H9 (cell line): ENCODE data around the gene C17orf78. TPM values are rescaled to one million over a fixed set of nuclear protein-coding genes. Genes with fewer than 3 reads are reported as not detected.

Source experiments
- DNase-seq: peaks from one replicate; pipeline ENCODE4 v3.0.0-alpha.2; 2017
- H2AFZ ChIP-seq: one replicate; pipeline ENCODE4 v1.6.1; 2013; ENCODE audit warnings: mild to moderate bottlenecking, low read length, control low read depth, moderate library complexity
- H2AK5ac ChIP-seq: 2 replicates; pipeline ENCODE4 v1.6.1; 2013; ENCODE audit warnings: low read length, control low read depth, mixed read lengths; ENCODE audit not compliant: insufficient read length
- H2BK120ac ChIP-seq: one replicate; pipeline ENCODE4 v1.6.1; 2013; ENCODE audit warnings: low read depth, mild to moderate bottlenecking, low read length, control low read depth, inconsistent platforms; ENCODE audit not compliant: poor library complexity, severe bottlenecking
- H2BK12ac ChIP-seq: 2 replicates; pipeline ENCODE4 v1.6.1; 2013; ENCODE audit warnings: low read length, control low read depth, mixed read lengths, low read depth; ENCODE audit not compliant: insufficient read length
- H2BK15ac ChIP-seq: 2 replicates; pipeline ENCODE4 v1.6.1; 2013; ENCODE audit warnings: low read depth, low read length, control low read depth
- H2BK20ac ChIP-seq: one replicate; pipeline ENCODE4 v1.6.1; 2013; ENCODE audit warnings: low read depth, mild to moderate bottlenecking, low read length, control low read depth, inconsistent platforms; ENCODE audit not compliant: poor library complexity, severe bottlenecking
- H2BK5ac ChIP-seq: 2 replicates; pipeline ENCODE4 v1.6.1; 2013; ENCODE audit warnings: low read length, control low read depth, mixed read lengths; ENCODE audit not compliant: insufficient read length
- H3K14ac ChIP-seq: 2 replicates; pipeline ENCODE4 v1.6.1; 2013; ENCODE audit warnings: low read length, control low read depth; ENCODE audit not compliant: insufficient read depth
- H3K18ac ChIP-seq: 2 replicates; pipeline ENCODE4 v1.6.1; 2013; ENCODE audit warnings: low read depth, mild to moderate bottlenecking, mixed read lengths, low read length, control low read depth; ENCODE audit not compliant: insufficient read length
- H3K23ac ChIP-seq: 2 replicates; pipeline ENCODE4 v1.6.1; 2013; ENCODE audit warnings: low read length, control low read depth, mixed read lengths, low read depth; ENCODE audit not compliant: insufficient read length
- H3K23me2 ChIP-seq: 2 replicates; pipeline ENCODE4 v1.6.1; 2013; ENCODE audit warnings: low read depth, mild to moderate bottlenecking, mixed read lengths, low read length, control low read depth; ENCODE audit not compliant: insufficient read length, poor library complexity, severe bottlenecking
- H3K27ac ChIP-seq: 2 replicates; pipeline ENCODE4 v1.5.1; 2013; ENCODE audit warnings: low read length, control low read depth, mixed read lengths, low read depth; ENCODE audit not compliant: insufficient read length
- H3K27me3 ChIP-seq: 2 replicates; pipeline ENCODE4 v1.6.1; 2013; ENCODE audit warnings: low read length, control low read depth, inconsistent platforms; ENCODE audit not compliant: insufficient read depth
- H3K4ac ChIP-seq: 2 replicates; pipeline ENCODE4 v1.6.1; 2013; ENCODE audit warnings: low read depth, mild to moderate bottlenecking, control low read depth, inconsistent platforms, low read length, moderate library complexity
- H3K4me1 ChIP-seq: 2 replicates; pipeline ENCODE4 v1.6.1; 2013; ENCODE audit warnings: low read length, control low read depth, inconsistent platforms; ENCODE audit not compliant: insufficient read depth
- H3K4me2 ChIP-seq: 2 replicates; pipeline ENCODE4 v1.6.1; 2013; ENCODE audit warnings: low read length, control low read depth, mixed read lengths; ENCODE audit not compliant: insufficient read length, insufficient read depth
- H3K56ac ChIP-seq: 2 replicates; pipeline ENCODE4 v1.6.1; 2013; ENCODE audit warnings: low read depth, mild to moderate bottlenecking, mixed read lengths, low read length, control low read depth; ENCODE audit not compliant: insufficient read length
- H3K79me1 ChIP-seq: 2 replicates; pipeline ENCODE4 v1.6.1; 2013; ENCODE audit warnings: low read depth, mild to moderate bottlenecking, moderate library complexity, low read length, control low read depth, inconsistent platforms; ENCODE audit not compliant: insufficient read depth, poor library complexity, severe bottlenecking
- H3K79me2 ChIP-seq: 2 replicates; pipeline ENCODE4 v1.6.1; 2013; ENCODE audit warnings: low read length, control low read depth, inconsistent platforms; ENCODE audit not compliant: insufficient read depth
- H3K9ac ChIP-seq: 2 replicates; pipeline ENCODE4 v1.6.1; 2013; ENCODE audit warnings: low read length, control low read depth, mixed read lengths; ENCODE audit not compliant: insufficient read length; ENCODE audit errors: extremely low read depth
- H3K9me3 ChIP-seq: one replicate; pipeline ENCODE4 v1.6.1; 2013; ENCODE audit warnings: low read depth, low read length, inconsistent platforms; ENCODE audit not compliant: control insufficient read depth
- H3T11ph ChIP-seq: one replicate; pipeline ENCODE4 v1.6.1; 2013; ENCODE audit warnings: mild to moderate bottlenecking, low read length, control low read depth, inconsistent platforms
- H4K20me1 ChIP-seq: one replicate; pipeline ENCODE4 v1.6.1; 2013; ENCODE audit not compliant: control insufficient read depth, insufficient read length, insufficient read depth
- H4K5ac ChIP-seq: 2 replicates; pipeline ENCODE4 v1.6.1; 2013; ENCODE audit warnings: low read depth, mild to moderate bottlenecking, mixed read lengths, low read length, control low read depth; ENCODE audit not compliant: insufficient read length
- H4K8ac ChIP-seq: replicated peaks from 2 replicates; pipeline ENCODE4 v1.6.1; 2013; ENCODE audit warnings: low read length, control low read depth, mixed read lengths, low read depth; ENCODE audit not compliant: insufficient read length
- H4K91ac ChIP-seq: 2 replicates; pipeline ENCODE4 v1.6.1; 2013; ENCODE audit warnings: low read depth, mild to moderate bottlenecking, moderate library complexity, mixed read lengths, low read length, control low read depth; ENCODE audit not compliant: insufficient read length
- H3K27ac Mint-ChIP-seq, 3 experiments: 2 replicates in 2 of 3; 3 replicates in 1 of 3; pipeline ENCODE4 v1.8.0; 2020 to 2021; ENCODE audit warnings: mixed read lengths in 3 of 3, mild to moderate bottlenecking in 1 of 3, moderate library complexity in 1 of 3
- H3K27me3 Mint-ChIP-seq: 2 replicates; pipeline ENCODE4 v1.8.0; 2021; ENCODE audit warnings: low read depth, mild to moderate bottlenecking, moderate library complexity, mixed read lengths
- H3K36me3 Mint-ChIP-seq, 3 experiments: 2 replicates in 2 of 3; 3 replicates in 1 of 3; pipeline ENCODE4 v1.8.0; 2020 to 2021; ENCODE audit warnings: low read depth in 3 of 3, mixed read lengths in 3 of 3; ENCODE audit not compliant: insufficient read depth in 1 of 3
- H3K4me1 Mint-ChIP-seq, 2 experiments: 2 replicates each; pipeline ENCODE4 v1.8.0; 2020; ENCODE audit warnings: mixed read lengths in 2 of 2
- H3K4me3 Mint-ChIP-seq, 2 experiments: 2 replicates in 1 of 2; 3 replicates in 1 of 2; pipeline ENCODE4 v1.8.0; 2020 to 2021; ENCODE audit warnings: mild to moderate bottlenecking in 2 of 2, mixed read lengths in 2 of 2, moderate library complexity in 1 of 2
- H3K9me3 Mint-ChIP-seq, 2 experiments: 2 replicates in 1 of 2; 3 replicates in 1 of 2; pipeline ENCODE4 v1.8.0; 2020; ENCODE audit warnings: mild to moderate bottlenecking in 2 of 2, mixed read lengths in 2 of 2, moderate library complexity in 1 of 2
- CTCF ChIP-seq: fragments of 200-600 bp; sonication (generic); conservative IDR thresholded peaks from 3 replicates; pipeline ENCODE4 v1.8.0; 2021; ENCODE audit warnings: antibody characterized with exemption, mild to moderate bottlenecking
- WGBS: extraction: QIAGEN DNeasy Blood & Tissue Kit; methylation state at CpG from one replicate; pipeline ENCODE4 v1.1.7; 2013; ENCODE audit warnings: missing lambda C conversion rate, low lambda C conversion rate, mixed read lengths; ENCODE audit not compliant: insufficient read length; ENCODE audit errors: extremely low coverage; 5-methylcytosine and 5-hydroxymethylcytosine counted together
- long read RNA-seq: library from polyadenylated mRNA; unstranded; transcript quantifications from one replicate; pipeline ENCODE4 v2.0.0, GENCODE V29; 2020
- total RNA-seq: library from RNA; stranded (reverse); gene quantifications from 2 replicates; pipeline ENCODE4 v1.2.1, GENCODE V29; 2021

Gene C17orf78
- total RNA-seq = not detected in 2 replicates
- long read RNA-seq = 0 reads

DNA sequence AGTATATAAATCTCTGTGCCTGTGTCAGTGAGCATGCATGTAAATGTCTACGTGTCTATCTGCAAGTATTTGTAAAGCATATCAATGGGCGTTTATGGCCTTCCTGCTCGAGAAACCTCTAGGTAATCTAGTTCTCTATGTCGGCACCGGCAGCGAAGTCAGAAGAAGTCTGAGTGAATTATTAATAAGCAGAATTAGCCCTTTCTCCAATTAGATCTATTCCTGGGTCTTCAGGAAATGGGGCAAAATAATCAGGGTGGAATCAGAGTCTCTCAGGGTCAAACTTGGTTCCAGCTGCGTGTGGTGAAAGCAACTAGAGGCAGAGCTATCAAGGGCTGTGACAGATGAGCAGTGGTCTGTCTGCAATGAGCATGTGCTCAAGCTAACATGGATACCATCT, at the start of gene C17orf78:
Gene C17orf78, plus strand, starts transcription at position 280 of the 400 bp plus-strand sequence. Its CDS starts 108 bp downstream, at position 388.
- Histone ChIP-seq H4K8ac (no peak within 1 kb of the TSS), H3K23me2 (no peaks in the 10 kb centered on the region), H3K9ac (no peak within 1 kb of the TSS), H3K14ac (no peak within 1 kb of the TSS), H2BK15ac (no peak within 1 kb of the TSS), H3K56ac (peak within 1 kb of the TSS; percentile 55), H3K27me3 (no peaks in the 10 kb centered on the region), H3K4ac (no peak within 1 kb of the TSS), H2BK120ac (no peak within 1 kb of the TSS), H3K23ac (no peak within 1 kb of the TSS), H2BK5ac (no peak within 1 kb of the TSS), H2BK20ac (no peak within 1 kb of the TSS), H3K79me1 (no peaks in the 10 kb centered on the region), H4K5ac (no peak within 1 kb of the TSS), H3K27ac (no peak within 1 kb of the TSS), H3K79me2 (no peaks in the 10 kb centered on the region), H3K4me1 (no peaks in the 10 kb centered on the region; the same call in 1 of the 2 replicates), H3K4me2 (no peak within 1 kb of the TSS), H3K9me3 (no peaks in the 10 kb centered on the region), H3K18ac (no peak within 1 kb of the TSS), H2BK12ac (no peak within 1 kb of the TSS), H4K91ac (no peak within 1 kb of the TSS), H2AFZ (no peak within 1 kb of the TSS), H4K20me1 (no peaks in the 10 kb centered on the region), H3T11ph (no peak within 1 kb of the TSS), H2AK5ac (no peak within 1 kb of the TSS)
- H3K27ac Mint-ChIP-seq = no peak within 1 kb of the TSS; a peak in 1 of 7 replicates
- DNase-seq = no peak
- no CpG with 5 or more reads among the region's 7 CpGs for WGBS
- H3K4me1 Mint-ChIP-seq = peaks cover 0 to 11% of the 10 kb centered on the region in 2 experiments; a peak in 1 of 4 replicates
- TF ChIP-seq CTCF = no peak
- H3K4me3 Mint-ChIP-seq = no peak within 1 kb of the TSS
- no peaks in the 10 kb centered on the region for H3K9me3 Mint-ChIP-seq
- H3K27me3 Mint-ChIP-seq = no peaks in the 10 kb centered on the region
- no peaks in the 10 kb centered on the region; a peak in 1 of 7 replicates for H3K36me3 Mint-ChIP-seq
